ENCODE measurements around the gene NAT14. TPM values are rescaled to one million over a fixed set of nuclear protein-coding genes. Genes with fewer than 3 reads are reported as not detected.
A peak's percentile ranks its signal among the peaks of the same experiment; 100 is the strongest.
"Not testable (repeated sequence)": the region's sequence is repeated elsewhere in the genome, so short reads cannot be mapped to it uniquely, and the experiment has no call there.

Gene NAT14
- total RNA-seq, 2 donors from 2014 or later, result 51.3 to 67.1 TPM

- no peaks in the 10 kb centered on the region for H3K9me3 ChIP-seq (ENCODE audit: control insufficient read depth, low read length)
- DNase-seq, result no peak
- H3K27me3 ChIP-seq (ENCODE audit: control insufficient read depth, insufficient read depth, low read length, poor library complexity, severe bottlenecking), result no peaks in the 10 kb centered on the region
- H3K36me3 Mint-ChIP-seq (ENCODE audit: low read depth), result no peaks in the 10 kb centered on the region
- no peaks in the 10 kb centered on the region for H3K36me3 ChIP-seq (ENCODE audit: control insufficient read depth, insufficient read depth, low read length)
- WGBS, 2 experiments (ENCODE audit: insufficient coverage in 1 of 2, insufficient read length in 1 of 2), result 89 to 96% methylated on average over 10 to 31 of the region's 38 CpGs
- no peaks in the 10 kb centered on the region for H3K4me1 Mint-ChIP-seq
- no peak overlapping the region for H3K27ac Mint-ChIP-seq
- H3K9me3 Mint-ChIP-seq, result no peaks in the 10 kb centered on the region
- peaks cover 16% of the 10 kb centered on the region for H3K27me3 Mint-ChIP-seq (ENCODE audit: insufficient read depth)
- H3K4me3 Mint-ChIP-seq, result no peak overlapping the region
- no peak overlapping the region for H3K27ac ChIP-seq (ENCODE audit: low read depth, low read length)
- no peak overlapping the region for H3K4me3 ChIP-seq (ENCODE audit: low read length)
- TF ChIP-seq CTCF (conservative IDR thresholded peaks at IDR 0.05), result no peak
- no peak overlapping the region for H3K9ac ChIP-seq (ENCODE audit: extremely low read depth, low read length, poor library complexity, severe bottlenecking)
- H3K4me1 ChIP-seq (ENCODE audit: control insufficient read depth, insufficient read depth, low read length), result peaks cover 4% of the 10 kb centered on the region
Observed at GRCh38 chr19:55493645-55494171, 8.7 kb downstream of the NAT14 start.

- Histone ChIP-seq H3K9me3 (ENCODE audit: control insufficient read depth, low read length) (no peaks in the 10 kb centered on the region), H3K27me3 (ENCODE audit: control insufficient read depth, insufficient read depth, low read length, poor library complexity, severe bottlenecking) (no peaks in the 10 kb centered on the region), H3K4me3 (ENCODE audit: low read length) (no peak overlapping the region), H3K36me3 (ENCODE audit: control insufficient read depth, insufficient read depth, low read length) (no peaks in the 10 kb centered on the region), H3K27ac (ENCODE audit: low read depth, low read length) (no peak overlapping the region), H3K4me1 (ENCODE audit: control insufficient read depth, insufficient read depth, low read length) (peaks cover 2% of the 10 kb centered on the region), H3K9ac (ENCODE audit: extremely low read depth, low read length, poor library complexity, severe bottlenecking) (no peak overlapping the region)
- Mint-ChIP-seq H3K4me1 (no peaks in the 10 kb centered on the region), H3K36me3 (ENCODE audit: low read depth) (no peaks in the 10 kb centered on the region), H3K9me3 (no peaks in the 10 kb centered on the region), H3K4me3 (no peak overlapping the region), H3K27me3 (ENCODE audit: insufficient read depth) (peaks cover 22% of the 10 kb centered on the region), H3K27ac (no peak overlapping the region)
- WGBS, 2 experiments (ENCODE audit: insufficient coverage in 1 of 2, insufficient read length in 1 of 2), result 77 to 90% methylated on average over 4 to 22 of the region's 22 CpGs
- no peak for TF ChIP-seq CTCF (conservative IDR thresholded peaks at IDR 0.05)
- no peak for DNase-seq
Observed at GRCh38 chr19:55494172-55494761, 9.3 kb downstream of the NAT14 start.

GRCh38 chr19:55495646-55496349, 10.8 kb downstream of the NAT14 start:
- peak; percentile 72 for DNase-seq
- H3K9ac ChIP-seq (ENCODE audit: extremely low read depth, low read length, poor library complexity, severe bottlenecking), result no peak overlapping the region
- H3K4me3 Mint-ChIP-seq, result no peak overlapping the region
- H3K27me3 ChIP-seq (ENCODE audit: control insufficient read depth, insufficient read depth, low read length, poor library complexity, severe bottlenecking), result no peaks in the 10 kb centered on the region
- no peaks in the 10 kb centered on the region for H3K36me3 ChIP-seq (ENCODE audit: control insufficient read depth, insufficient read depth, low read length)
- no peak overlapping the region for H3K27ac ChIP-seq (ENCODE audit: low read depth, low read length)
- no peaks in the 10 kb centered on the region for H3K36me3 Mint-ChIP-seq (ENCODE audit: low read depth)
- H3K4me3 ChIP-seq (ENCODE audit: low read length), result no peak overlapping the region
- H3K4me1 Mint-ChIP-seq, result no peaks in the 10 kb centered on the region
- peaks cover 33% of the 10 kb centered on the region for H3K27me3 Mint-ChIP-seq (ENCODE audit: insufficient read depth)
- no peaks in the 10 kb centered on the region for H3K4me1 ChIP-seq (ENCODE audit: control insufficient read depth, insufficient read depth, low read length)
- 68 to 79% methylated on average over 5 to 11 of the region's 11 CpGs for WGBS, 2 experiments (ENCODE audit: insufficient coverage in 1 of 2, insufficient read length in 1 of 2)
- no peaks in the 10 kb centered on the region for H3K9me3 ChIP-seq (ENCODE audit: control insufficient read depth, low read length)
- no peak overlapping the region for H3K27ac Mint-ChIP-seq
- H3K9me3 Mint-ChIP-seq, result no peaks in the 10 kb centered on the region
- no peak for TF ChIP-seq CTCF (conservative IDR thresholded peaks at IDR 0.05)

GRCh38 chr19:55496820-55497219, 11.8 kb downstream of the NAT14 start:
- DNase-seq; H3K27ac Mint-ChIP-seq; H3K9me3 Mint-ChIP-seq; H3K4me3 Mint-ChIP-seq; H3K27ac ChIP-seq (ENCODE audit: low read depth, low read length); H3K9ac ChIP-seq (ENCODE audit: extremely low read depth, low read length, poor library complexity, severe bottlenecking); H3K4me3 ChIP-seq (ENCODE audit: low read length); H3K4me1 ChIP-seq (ENCODE audit: control insufficient read depth, insufficient read depth, low read length); H3K36me3 ChIP-seq (ENCODE audit: control insufficient read depth, insufficient read depth, low read length); H3K9me3 ChIP-seq (ENCODE audit: control insufficient read depth, low read length); H3K36me3 Mint-ChIP-seq (ENCODE audit: low read depth); H3K4me1 Mint-ChIP-seq; H3K27me3 ChIP-seq (ENCODE audit: control insufficient read depth, insufficient read depth, low read length, poor library complexity, severe bottlenecking): not testable (repeated sequence)
- 70 to 79% methylated on average over 7 to 10 of the region's 10 CpGs for WGBS, 2 experiments (ENCODE audit: insufficient coverage in 1 of 2, insufficient read length in 1 of 2)
- H3K27me3 Mint-ChIP-seq (ENCODE audit: insufficient read depth), result peaks cover 39% of the 10 kb centered on the region
